Activated naive CD8-positive, alpha-beta T cell treated with anti-CD3 and anti-CD28 coated beads for 36 hours (primary cell): ENCODE data around the gene AQP2. TPM values are rescaled to one million over a fixed set of nuclear protein-coding genes. Genes with fewer than 3 reads are reported as not detected.
"Not testable (repeated sequence)": the region's sequence is repeated elsewhere in the genome, so short reads cannot be mapped to it uniquely, and the experiment has no call there.

Source experiments
- DNase-seq: peaks from one replicate; pipeline ENCODE4 v3.0.0; 2021
- H3K27ac Mint-ChIP-seq: one replicate; pipeline ENCODE4 v1.8.0; 2022; ENCODE audit warnings: mild to moderate bottlenecking, moderate library complexity, mixed read lengths
- H3K27me3 Mint-ChIP-seq: one replicate; pipeline ENCODE4 v1.8.0; 2022; ENCODE audit warnings: mild to moderate bottlenecking, mixed read lengths
- H3K36me3 Mint-ChIP-seq: one replicate; pipeline ENCODE4 v1.8.0; 2021; ENCODE audit warnings: mild to moderate bottlenecking, mixed read lengths
- H3K4me1 Mint-ChIP-seq: one replicate; pipeline ENCODE4 v1.8.0; 2021; ENCODE audit warnings: mixed read lengths
- H3K4me3 Mint-ChIP-seq: one replicate; pipeline ENCODE4 v1.8.0; 2022; ENCODE audit warnings: mild to moderate bottlenecking, moderate library complexity, mixed read lengths
- H3K9me3 Mint-ChIP-seq: one replicate; pipeline ENCODE4 v1.8.0; 2022; ENCODE audit warnings: mixed read lengths
- total RNA-seq, 2 experiments: library from RNA; stranded (reverse); gene quantifications; one replicate each; pipeline ENCODE4 v1.2.3, GENCODE V29; 2021

AQP2 gene
- total RNA-seq, 2 experiments from 2014 or later, result not detected

DNA sequence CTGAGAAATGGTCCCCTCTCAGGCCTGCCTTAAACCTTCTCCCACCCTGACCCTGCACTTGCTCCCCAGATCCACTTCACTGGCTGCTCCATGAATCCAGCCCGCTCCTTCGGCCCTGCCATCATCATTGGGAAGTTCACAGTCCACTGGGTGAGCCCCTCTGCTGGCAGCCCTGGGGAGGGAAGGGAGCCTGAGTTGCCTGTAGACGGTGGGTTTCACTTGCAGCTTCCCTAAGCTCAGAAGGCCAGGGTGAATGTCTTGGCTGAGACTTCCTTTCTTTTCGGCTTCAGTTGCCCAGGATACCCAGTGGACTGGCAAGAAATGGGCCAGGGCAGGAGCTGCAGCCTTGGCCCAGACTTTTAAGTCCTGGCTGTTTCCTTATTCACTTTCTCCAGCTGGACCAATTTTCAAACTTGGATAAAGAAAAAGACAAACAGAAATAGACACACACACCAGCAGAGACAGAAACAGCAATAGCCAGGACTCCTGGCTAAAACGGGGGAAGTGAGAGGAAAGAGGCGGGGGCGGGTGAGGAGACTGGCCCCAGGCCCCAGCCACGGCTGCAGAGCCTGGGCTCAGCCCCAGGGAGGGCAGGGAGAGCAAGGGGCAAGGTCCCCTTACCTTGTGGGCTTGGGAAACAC, 24.3 kb downstream of the AQP2 start:
- DNase-seq, result no peak
- Mint-ChIP-seq H3K4me3 (no peak overlapping the region), H3K36me3 (peaks cover 1% of the 10 kb centered on the region), H3K4me1 (no peaks in the 10 kb centered on the region), H3K9me3 (no peaks in the 10 kb centered on the region), H3K27me3 (no peaks in the 10 kb centered on the region), H3K27ac (no peak overlapping the region)

DNA sequence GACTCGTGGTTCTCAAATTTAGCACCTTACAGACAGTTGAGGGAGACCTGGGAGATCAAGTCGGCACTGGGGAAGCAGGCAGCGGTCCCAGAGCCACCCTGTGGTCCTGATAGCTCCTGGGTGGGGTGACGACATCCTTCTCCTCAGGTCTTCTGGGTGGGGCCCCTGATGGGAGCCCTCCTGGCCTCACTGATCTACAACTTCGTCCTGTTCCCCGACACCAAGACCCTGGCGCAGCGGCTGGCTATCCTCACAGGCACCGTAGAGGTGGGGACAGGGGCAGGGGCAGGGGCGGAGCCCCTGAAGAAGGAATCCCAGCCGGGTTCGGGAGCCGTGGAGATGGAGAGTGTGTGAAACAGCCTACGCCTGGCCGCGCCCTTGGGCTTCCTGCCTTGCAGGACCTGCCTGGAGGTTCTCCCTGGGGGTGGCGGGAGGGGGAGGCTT, 24.8 kb downstream of the AQP2 start:
- Mint-ChIP-seq H3K4me3 (no peak overlapping the region), H3K27ac (no peak overlapping the region), H3K4me1 (no peaks in the 10 kb centered on the region), H3K27me3 (no peaks in the 10 kb centered on the region), H3K36me3 (peaks cover 1% of the 10 kb centered on the region), H3K9me3 (no peaks in the 10 kb centered on the region)
- no peak for DNase-seq

DNA sequence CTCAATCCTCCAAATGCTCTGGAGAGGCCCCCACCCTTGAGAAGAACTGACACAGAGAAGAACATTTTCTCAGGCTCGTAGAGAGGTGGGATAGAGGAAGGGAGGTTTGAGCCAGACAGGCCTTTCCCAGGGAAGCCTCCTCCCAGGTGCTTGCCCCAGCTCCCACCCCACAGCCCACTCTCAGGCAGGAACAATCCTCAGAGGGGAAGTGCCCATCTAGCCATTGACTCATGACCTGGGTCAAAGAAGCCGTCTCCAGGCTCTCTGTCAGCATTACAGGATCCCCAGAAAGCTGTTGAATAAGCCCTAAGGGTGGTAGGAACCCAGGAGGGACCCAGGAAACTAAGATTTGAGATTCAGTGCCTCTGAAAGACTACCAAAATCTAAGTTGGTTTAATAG, 26.0 kb downstream of the AQP2 start:
- H3K4me3 Mint-ChIP-seq, result no peak overlapping the region
- H3K9me3 Mint-ChIP-seq, result no peaks in the 10 kb centered on the region
- H3K36me3 Mint-ChIP-seq, result peaks cover 1% of the 10 kb centered on the region
- no peaks in the 10 kb centered on the region for H3K27me3 Mint-ChIP-seq
- DNase-seq, result no peak
- no peak overlapping the region for H3K27ac Mint-ChIP-seq
- H3K4me1 Mint-ChIP-seq, result no peaks in the 10 kb centered on the region

DNA sequence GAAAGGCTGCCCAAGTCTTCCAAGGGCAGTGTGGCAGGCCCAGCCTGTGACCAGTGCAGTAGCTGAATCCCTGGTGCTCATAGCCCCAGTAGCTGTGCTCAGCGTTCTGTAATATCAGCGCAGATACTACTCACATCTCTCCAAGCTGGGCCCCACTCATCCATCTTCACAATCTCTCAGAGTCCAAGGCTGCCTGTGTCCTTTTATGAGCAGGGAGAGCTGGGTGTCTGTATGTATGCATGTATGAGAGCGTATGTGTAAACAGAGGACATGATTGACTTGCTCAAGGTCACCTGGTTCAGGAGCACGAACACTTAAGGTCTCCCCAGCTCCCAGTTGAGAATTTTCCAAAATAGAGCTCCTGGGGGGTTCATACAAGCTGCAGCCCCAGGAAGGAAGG, 27.6 kb downstream of the AQP2 start:
- H3K36me3 Mint-ChIP-seq, result peaks cover 1% of the 10 kb centered on the region
- no peaks in the 10 kb centered on the region for H3K4me1 Mint-ChIP-seq
- H3K9me3 Mint-ChIP-seq, result no peaks in the 10 kb centered on the region
- H3K4me3 Mint-ChIP-seq, result no peak overlapping the region
- no peak overlapping the region for H3K27ac Mint-ChIP-seq
- no peak for DNase-seq
- no peaks in the 10 kb centered on the region for H3K27me3 Mint-ChIP-seq

DNA sequence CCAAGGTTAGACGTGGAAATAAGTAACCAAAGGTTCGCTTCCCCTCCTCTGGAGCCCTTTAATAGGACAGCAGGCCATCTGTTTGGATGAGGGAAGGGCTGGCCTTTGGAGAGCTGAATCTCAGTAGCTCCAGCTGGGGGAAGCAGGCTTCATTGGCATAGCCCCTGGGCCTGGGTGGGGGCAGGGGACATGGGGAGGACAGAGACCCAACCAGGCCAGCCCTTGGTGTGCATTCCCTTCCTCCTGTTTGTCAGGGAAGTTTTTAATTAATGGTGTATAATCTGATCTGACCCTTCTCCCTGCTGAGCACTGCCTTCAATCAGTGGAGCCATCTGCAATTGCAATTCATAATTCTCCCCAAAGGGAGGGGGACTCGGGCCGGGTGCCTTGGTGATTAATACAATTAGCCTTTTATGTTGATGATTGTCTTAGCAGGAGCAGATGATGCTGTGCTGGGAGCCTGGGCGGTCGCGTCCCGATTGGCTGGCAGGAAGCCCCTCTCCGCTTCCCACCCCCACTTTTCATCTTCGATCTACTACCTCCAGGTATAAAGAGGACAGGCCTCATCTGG, 28.6 kb downstream of the AQP2 start:
- Mint-ChIP-seq H3K36me3 (peaks cover 1% of the 10 kb centered on the region), H3K27ac (no peak overlapping the region), H3K4me3 (no peak overlapping the region), H3K9me3 (no peaks in the 10 kb centered on the region), H3K4me1 (no peaks in the 10 kb centered on the region), H3K27me3 (no peaks in the 10 kb centered on the region)
- DNase-seq, result no peak

DNA sequence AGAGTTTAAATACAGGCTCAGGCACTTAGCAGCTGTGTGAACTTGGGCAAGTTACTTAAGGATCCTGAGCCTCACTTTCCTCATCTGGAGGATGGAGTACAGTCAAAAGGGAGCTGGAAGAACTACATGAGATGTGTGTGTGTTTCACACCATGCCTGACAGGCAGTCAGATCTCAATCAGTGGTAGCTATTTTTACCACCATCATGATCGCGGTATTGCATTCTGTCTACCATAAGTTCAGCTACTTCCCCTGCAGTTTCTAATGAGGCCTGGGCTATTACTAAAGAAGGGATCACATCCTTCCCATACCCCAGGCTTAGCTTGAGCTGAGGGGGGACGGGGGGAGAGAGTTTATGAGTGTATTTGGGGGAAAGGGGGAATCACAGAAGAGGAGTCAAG, 29.3 kb downstream of the AQP2 start:
- Mint-ChIP-seq H3K36me3 (peaks cover 1% of the 10 kb centered on the region), H3K4me1 (no peaks in the 10 kb centered on the region), H3K9me3 (no peaks in the 10 kb centered on the region), H3K4me3 (no peak overlapping the region), H3K27me3 (no peaks in the 10 kb centered on the region), H3K27ac (no peak overlapping the region)
- DNase-seq, result no peak

DNA sequence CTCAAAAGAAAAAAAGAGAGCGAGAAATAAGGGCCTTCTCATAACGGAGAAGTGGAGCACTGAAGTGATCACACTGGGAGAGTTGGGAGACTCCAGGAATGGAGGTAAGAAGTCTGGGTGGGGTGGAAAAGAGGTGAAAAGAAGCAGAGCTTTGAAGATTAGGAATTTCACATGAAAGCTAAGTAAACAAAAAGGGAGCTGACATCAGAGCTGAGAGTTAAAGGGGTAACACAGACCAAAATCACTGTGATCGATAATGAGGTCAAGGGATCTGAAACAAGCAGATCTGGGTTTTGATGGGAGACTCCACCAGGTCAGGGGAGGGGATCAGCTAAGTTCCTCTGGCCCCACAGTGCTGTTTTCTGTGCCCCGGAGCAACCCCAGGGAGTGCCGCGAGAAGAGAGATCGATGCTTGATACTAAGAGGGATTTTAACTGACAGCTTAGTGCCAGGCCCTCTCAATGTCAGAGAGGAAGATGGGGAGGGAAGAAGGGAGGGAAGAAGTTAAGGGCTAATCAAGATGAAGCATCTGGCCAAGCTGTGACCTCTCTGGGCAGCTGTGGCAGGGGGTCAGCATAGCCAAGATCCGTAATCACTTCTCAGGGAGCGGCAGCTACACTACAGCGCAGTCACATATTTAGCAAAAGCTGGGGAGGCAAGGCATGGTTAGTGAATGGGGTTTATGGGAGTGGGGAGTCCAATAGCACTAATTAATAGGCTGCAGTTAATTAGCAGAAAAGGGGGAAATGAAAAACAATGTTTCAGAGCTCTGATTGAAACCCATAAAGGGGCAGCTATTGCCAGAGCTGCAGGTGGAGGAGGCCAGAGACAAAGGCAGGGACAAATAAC, 30.2 kb downstream of the AQP2 start:
- H3K36me3 Mint-ChIP-seq, result peaks cover 1% of the 10 kb centered on the region
- no peaks in the 10 kb centered on the region for H3K4me1 Mint-ChIP-seq
- no peaks in the 10 kb centered on the region for H3K27me3 Mint-ChIP-seq
- no peak overlapping the region for H3K4me3 Mint-ChIP-seq
- no peak overlapping the region for H3K27ac Mint-ChIP-seq
- no peak for DNase-seq
- H3K9me3 Mint-ChIP-seq, result no peaks in the 10 kb centered on the region

DNA sequence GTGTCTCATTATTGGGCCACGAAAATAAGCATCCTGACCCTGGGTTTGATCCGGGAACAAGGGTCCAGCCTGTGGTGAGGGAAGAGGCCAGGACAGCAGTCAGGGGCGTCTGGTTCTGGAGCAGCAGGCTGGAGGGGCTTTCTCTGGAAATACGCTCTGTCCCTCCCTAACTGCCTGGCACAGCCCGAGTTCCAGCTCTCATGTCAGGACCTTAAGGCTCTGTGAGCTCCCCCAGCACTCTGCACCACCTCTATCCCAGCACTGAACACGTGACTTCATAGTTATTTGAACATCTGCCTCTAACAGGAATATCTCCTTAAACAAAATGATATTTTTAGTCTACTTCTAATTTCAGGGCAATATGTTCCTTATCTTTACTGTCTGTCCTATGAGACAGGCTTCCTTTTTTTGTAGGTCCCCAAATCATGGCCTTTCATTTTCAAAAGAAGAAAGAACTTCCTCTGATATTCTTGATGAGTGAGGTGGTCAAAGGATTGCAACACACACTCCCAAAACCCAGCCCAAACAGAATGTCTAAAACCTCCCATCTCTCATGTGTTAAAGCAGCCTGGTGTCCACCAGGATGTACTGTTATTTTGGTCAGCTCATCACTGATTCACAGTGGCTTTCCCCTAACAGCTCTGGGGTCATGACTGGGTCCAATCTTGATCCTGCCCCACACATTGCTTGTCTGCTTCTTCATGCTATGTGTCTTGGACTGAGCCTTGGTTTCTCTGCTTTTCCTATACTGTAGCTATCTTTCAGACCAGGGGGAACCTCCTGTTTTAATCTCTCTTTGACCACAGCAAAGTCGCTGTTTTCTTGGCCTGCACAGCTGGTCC, 31.9 kb downstream of the AQP2 start:
- Mint-ChIP-seq H3K9me3 (no peaks in the 10 kb centered on the region), H3K27ac (no peak overlapping the region), H3K36me3 (peaks cover 1% of the 10 kb centered on the region), H3K4me3 (no peak overlapping the region), H3K27me3 (no peaks in the 10 kb centered on the region), H3K4me1 (peaks cover 6% of the 10 kb centered on the region)
- no peak for DNase-seq

DNA sequence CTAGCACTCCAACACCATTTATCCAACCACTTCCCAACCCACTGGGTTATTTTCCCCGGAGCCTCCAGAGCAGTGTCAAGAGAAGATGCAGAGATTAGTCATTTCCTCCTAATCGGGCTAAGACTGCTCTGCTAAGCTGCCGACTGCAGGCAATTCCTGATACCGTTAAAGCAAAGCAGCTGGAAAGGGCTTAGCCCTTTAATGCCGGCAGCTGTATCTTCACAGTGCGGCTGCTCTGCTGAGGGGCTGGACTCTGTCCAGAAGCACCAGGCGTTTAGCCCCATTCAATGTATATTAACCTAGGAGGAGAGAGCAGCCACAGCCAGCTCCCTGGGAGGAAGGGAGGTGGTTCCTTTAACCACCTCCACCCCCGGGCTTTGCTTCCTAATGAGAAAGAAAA, 33.4 kb downstream of the AQP2 start:
- Mint-ChIP-seq H3K4me1 (peaks cover 6% of the 10 kb centered on the region), H3K4me3 (no peak overlapping the region), H3K9me3 (no peaks in the 10 kb centered on the region), H3K27me3 (no peaks in the 10 kb centered on the region), H3K27ac (no peak overlapping the region), H3K36me3 (peaks cover 5% of the 10 kb centered on the region)
- DNase-seq, result no peak

DNA sequence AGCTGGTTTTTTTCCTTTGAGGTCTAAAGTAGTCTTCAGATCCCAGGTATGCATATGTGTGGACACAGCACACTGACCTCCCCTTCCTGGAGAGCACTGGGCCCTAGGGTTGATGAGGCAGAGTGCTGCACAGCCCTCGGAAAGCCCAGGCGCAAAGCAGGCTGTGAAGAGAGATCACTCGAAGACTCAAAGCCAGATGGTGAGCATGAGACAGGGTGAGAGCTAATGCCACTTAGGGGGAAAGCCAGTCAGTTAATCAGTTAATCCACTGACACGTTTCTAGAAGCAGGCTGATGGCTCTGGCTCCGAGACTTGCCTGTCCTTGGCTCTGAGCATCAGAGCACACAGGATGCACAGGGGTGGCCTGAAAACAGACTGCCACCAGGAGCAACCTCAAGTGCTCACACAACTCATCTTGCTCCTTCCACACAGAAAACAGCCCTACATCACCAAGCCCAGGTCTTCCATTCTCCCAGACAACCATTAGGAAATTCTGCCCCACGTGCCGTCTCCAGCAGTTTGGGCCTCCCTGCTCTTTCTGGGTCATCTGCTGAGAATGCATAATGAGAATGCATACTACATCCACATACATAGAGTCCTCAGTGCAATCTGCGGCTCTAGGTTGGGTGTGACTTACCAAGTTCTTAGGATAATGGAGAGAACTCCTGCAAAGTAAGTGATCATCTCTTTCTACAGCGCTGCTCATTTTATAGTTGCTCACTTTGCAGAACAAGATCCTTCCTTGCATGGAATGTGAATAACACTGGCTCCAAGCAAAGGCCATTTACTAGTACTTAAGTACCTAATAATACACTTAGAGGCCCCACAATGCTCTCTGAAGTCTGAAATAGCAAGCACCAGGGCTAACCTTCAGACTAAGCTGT, 34.2 kb downstream of the AQP2 start:
- DNase-seq, result no peak
- Mint-ChIP-seq H3K4me1 (peaks cover 6% of the 10 kb centered on the region), H3K27me3 (no peaks in the 10 kb centered on the region), H3K9me3 (no peaks in the 10 kb centered on the region), H3K36me3 (peaks cover 7% of the 10 kb centered on the region), H3K27ac (no peak overlapping the region), H3K4me3 (no peak overlapping the region)

DNA sequence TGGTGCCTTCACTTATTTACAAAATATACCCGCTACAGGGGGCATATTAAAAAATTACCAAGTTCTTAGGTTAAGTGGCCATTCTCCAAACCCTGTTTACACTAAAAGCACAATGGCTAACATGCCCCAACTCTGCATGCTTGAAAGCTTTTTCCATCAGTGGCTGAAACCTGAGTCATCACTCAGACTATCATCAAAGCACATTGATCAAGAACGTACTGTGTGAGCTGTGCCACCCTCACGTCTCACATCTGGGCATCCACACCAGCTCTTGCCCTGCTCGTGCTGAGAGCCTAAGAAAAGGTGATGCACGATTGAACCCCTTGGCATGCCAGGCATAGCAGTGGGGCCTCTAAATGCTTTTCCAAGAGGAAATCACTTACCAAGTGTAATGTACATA, 35.4 kb downstream of the AQP2 start:
- Mint-ChIP-seq H3K9me3 (no peaks in the 10 kb centered on the region), H3K4me3 (no peak overlapping the region), H3K4me1 (peaks cover 6% of the 10 kb centered on the region), H3K27me3 (no peaks in the 10 kb centered on the region), H3K36me3 (peaks cover 7% of the 10 kb centered on the region), H3K27ac (no peak overlapping the region)
- no peak for DNase-seq

DNA sequence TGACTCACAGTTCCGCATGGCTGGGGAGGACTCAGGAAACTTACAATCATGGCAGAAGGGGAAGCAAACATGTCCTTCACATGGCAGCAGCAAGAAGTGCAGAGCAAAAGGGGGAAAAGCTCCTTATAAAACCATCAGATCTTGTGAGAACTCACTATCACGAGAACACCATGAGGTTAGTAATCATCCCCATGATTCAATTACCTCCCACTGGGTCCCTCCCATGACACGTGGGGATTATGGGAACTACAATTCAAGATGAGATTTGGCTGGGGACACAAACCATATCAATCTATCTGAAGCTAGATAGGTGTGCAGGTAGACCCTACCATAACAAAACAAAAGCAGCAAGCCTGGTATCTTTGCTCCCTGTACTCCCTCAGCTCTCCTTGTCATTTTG, 35.9 kb downstream of the AQP2 start:
- DNase-seq, H3K4me3 Mint-ChIP-seq, H3K27ac Mint-ChIP-seq: not testable (repeated sequence)

DNA sequence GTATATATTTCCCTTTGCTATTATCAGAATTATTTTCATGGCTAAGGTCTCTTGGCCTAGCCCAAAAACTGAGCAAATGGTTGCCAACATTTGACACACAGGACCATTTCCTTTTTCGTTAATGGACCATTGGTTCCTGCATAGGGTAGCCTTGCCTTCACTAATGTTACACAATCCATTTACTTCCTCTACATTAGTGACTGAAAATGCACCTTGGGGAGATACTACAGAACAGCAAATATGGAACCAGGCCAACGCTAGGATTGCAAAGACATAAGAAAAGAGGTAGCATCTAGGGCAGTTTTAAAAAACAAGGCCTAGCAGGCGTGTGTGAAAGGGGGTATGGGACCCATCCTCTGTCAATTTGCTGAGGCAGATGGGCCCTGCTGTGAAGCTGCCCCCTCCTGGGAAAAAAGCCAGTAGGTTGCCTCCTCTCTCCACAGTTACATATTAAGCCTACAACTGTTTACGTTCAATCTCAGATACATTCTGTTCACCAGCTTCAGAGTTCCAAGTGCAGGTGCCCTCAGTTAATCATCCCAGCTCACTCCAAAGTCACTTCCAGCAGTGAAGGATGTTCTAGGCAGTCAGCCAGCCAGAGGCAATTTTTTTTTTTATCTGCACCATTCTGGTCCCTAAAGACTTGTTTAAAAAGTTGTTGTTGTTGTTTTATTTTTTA, 37.2 kb downstream of the AQP2 start:
- H3K27me3 Mint-ChIP-seq, result no peaks in the 10 kb centered on the region
- H3K27ac Mint-ChIP-seq, result no peak overlapping the region
- DNase-seq, result no peak
- H3K9me3 Mint-ChIP-seq, result no peaks in the 10 kb centered on the region
- peaks cover 15% of the 10 kb centered on the region for H3K36me3 Mint-ChIP-seq
- no peak overlapping the region for H3K4me3 Mint-ChIP-seq
- H3K4me1 Mint-ChIP-seq, result peaks cover 6% of the 10 kb centered on the region

More for the DNA sequence above, 35.9 kb downstream of the AQP2 start:
- not testable (repeated sequence) for H3K27me3 Mint-ChIP-seq, H3K36me3 Mint-ChIP-seq, H3K9me3 Mint-ChIP-seq, H3K4me1 Mint-ChIP-seq

DNA sequence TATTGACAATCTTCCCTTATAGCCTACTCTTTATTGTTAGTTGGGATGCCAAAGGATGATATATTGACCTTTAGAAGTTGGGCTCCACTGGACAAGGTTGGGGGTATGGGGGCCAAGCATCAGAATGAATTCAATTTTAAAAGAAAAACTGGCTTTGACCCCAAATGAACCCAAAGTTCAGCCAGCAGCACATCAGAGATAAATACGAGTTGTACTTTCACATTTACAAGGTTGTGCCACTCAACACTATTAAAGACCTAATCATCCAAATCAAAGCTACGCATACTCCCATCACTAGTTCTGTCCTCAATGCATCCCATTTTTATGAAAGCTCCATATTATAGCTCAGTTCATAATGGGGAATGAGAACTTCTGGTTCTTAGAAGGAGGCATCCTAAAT, 38.9 kb downstream of the AQP2 start:
- not testable (repeated sequence) for DNase-seq, H3K4me3 Mint-ChIP-seq, H3K27ac Mint-ChIP-seq, H3K27me3 Mint-ChIP-seq, H3K4me1 Mint-ChIP-seq, H3K9me3 Mint-ChIP-seq
- H3K36me3 Mint-ChIP-seq, result peaks cover 26% of the 10 kb centered on the region
